K562 (cell line): ENCODE data around the gene MGST1. TPM values are rescaled to one million over a fixed set of nuclear protein-coding genes. Genes with fewer than 3 reads are reported as not detected.

Experiments used
- ATAC-seq: fragments of 200-7000 bp; cut with Tn5 transposase; 3 replicates; pipeline ENCODE4 v1.9.1; 2020; ENCODE audit warnings: moderate library complexity
- BruUV-seq: library from RNA; stranded (reverse); fragments of 400-500 nt; replicated peaks from 2 replicates; lab custom pipeline; 2021; lab: Mats Ljungman, UMichigan
- CTCF ChIA-PET: fragments of 300-600 bp; formaldehyde crosslinking; extraction: SDS; loops from one replicate; lab custom pipeline; 2021; ENCODE audit warnings: low intra/inter-chr PET ratio; lab: Yijun Ruan, JAX
- POLR2A ChIA-PET: fragments of 300-600, 350-650 bp; sonication (Branson Sonifier 250); formaldehyde crosslinking; extraction: SDS; loops from one replicate; lab custom pipeline; 2021; ENCODE audit warnings: antibody characterized with exemption, inconsistent platforms; lab: Yijun Ruan, JAX
- DNase-seq, 4 experiments: peaks; one replicate each; pipeline versions ENCODE4 v3.0.0 to v3.0.0-alpha.2; 2011 to 2018; ENCODE audit warnings: low spot score in 3 of 4, mixed read lengths in 3 of 4; ENCODE audit errors: extremely low read depth in 1 of 4
- FAIRE-seq: peaks from 2 replicates; lab custom pipeline; 2011; peaks lifted over from hg19 to GRCh38; lab: Jason Lieb, UNC
- H2AFZ ChIP-seq: 2 replicates; pipeline ENCODE4 v1.6.0; 2011; ENCODE audit warnings: low read depth, low read length, control low read depth, inconsistent platforms
- H3K27ac ChIP-seq: fragments of 200-600 bp; 3 replicates; pipeline ENCODE4 v1.8.0; 2011; ENCODE audit warnings: low read depth, mild to moderate bottlenecking, control low read depth, inconsistent platforms, low read length, moderate library complexity, mixed read lengths; ENCODE audit errors: extremely low read depth
- H3K27me3 ChIP-seq, 2 experiments: fragments of 300-600 bp in 1 of 2; 2 replicates in 1 of 2; 3 replicates in 1 of 2; pipeline versions ENCODE4 v1.6.0 to v1.8.0; 2011; ENCODE audit warnings: inconsistent platforms in 2 of 2, low read length in 2 of 2, mild to moderate bottlenecking in 1 of 2, mixed read lengths in 1 of 2, moderate library complexity in 1 of 2; ENCODE audit not compliant: control insufficient read depth in 2 of 2, insufficient read depth in 2 of 2
- H3K36me3 ChIP-seq: fragments of 300-600 bp; 3 replicates; pipeline ENCODE4 v1.8.0; 2011; ENCODE audit warnings: mild to moderate bottlenecking, low read length, inconsistent platforms; ENCODE audit not compliant: control insufficient read depth, insufficient read depth
- H3K4me1 ChIP-seq, 2 experiments: fragments of 200-600 bp in 1 of 2; replicated peaks in 1 of 2; 2 replicates in 1 of 2; 3 replicates in 1 of 2; pipeline versions ENCODE4 v1.5.1 to v1.8.0; 2011; ENCODE audit warnings: inconsistent platforms in 2 of 2, low read length in 2 of 2, mild to moderate bottlenecking in 1 of 2, mixed read lengths in 1 of 2, moderate library complexity in 1 of 2; ENCODE audit not compliant: control insufficient read depth in 2 of 2, insufficient read depth in 2 of 2
- H3K4me2 ChIP-seq: 2 replicates; pipeline ENCODE4 v1.6.1; 2011; ENCODE audit warnings: low read length, control low read depth, inconsistent platforms, mixed read lengths; ENCODE audit not compliant: insufficient read depth
- H3K4me3 ChIP-seq: fragments of 200-600 bp; sonication (generic), shearing (Covaris generic); 2 replicates; pipeline ENCODE4 v1.5.1; 2016; ENCODE audit warnings: control low read depth, inconsistent platforms
- H3K79me2 ChIP-seq: fragments of 200-600 bp; 3 replicates; pipeline ENCODE4 v1.8.0; 2011; ENCODE audit warnings: low read length, inconsistent platforms; ENCODE audit not compliant: control insufficient read depth, insufficient read depth
- H3K9ac ChIP-seq, 2 experiments: 2 replicates each; pipeline versions ENCODE4 v1.6.0 to v1.6.1; 2011; ENCODE audit warnings: low read depth in 2 of 2, low read length in 2 of 2, control low read depth in 1 of 2, inconsistent platforms in 1 of 2, mild to moderate bottlenecking in 1 of 2, mixed read lengths in 1 of 2; ENCODE audit not compliant: insufficient read depth in 1 of 2
- H3K9me1 ChIP-seq: one replicate; pipeline ENCODE4 v1.6.0; 2011; ENCODE audit warnings: inconsistent platforms, mild to moderate bottlenecking, low read length, moderate library complexity; ENCODE audit not compliant: control insufficient read depth, insufficient read depth
- H3K9me3 ChIP-seq: replicated peaks from 2 replicates; pipeline ENCODE4 v1.5.1; 2011; ENCODE audit warnings: low read depth, low read length, inconsistent platforms; ENCODE audit not compliant: control insufficient read depth, insufficient read depth
- H4K20me1 ChIP-seq: replicated peaks from 2 replicates; pipeline ENCODE4 v1.6.1; 2011; ENCODE audit warnings: low read length, inconsistent platforms, mixed read lengths; ENCODE audit not compliant: control insufficient read depth, insufficient read depth
- ASH1L ChIP-seq: fragments of 450-650 bp; IDR thresholded peaks from 2 replicates; pipeline ENCODE4 v1.6.1; 2018; ENCODE audit warnings: borderline replicate concordance, mild to moderate bottlenecking, low read depth; ENCODE audit not compliant: partially characterized antibody
- DACH1 ChIP-seq: fragments of 450-650 bp; IDR thresholded peaks from 2 replicates; pipeline ENCODE4 v1.6.1; 2018; ENCODE audit not compliant: partially characterized antibody
- EWSR1 ChIP-seq: fragments of 450-650 bp; IDR thresholded peaks from 2 replicates; pipeline ENCODE4 v1.6.1; 2018; ENCODE audit warnings: borderline replicate concordance, mild to moderate bottlenecking, low read depth, moderate library complexity; ENCODE audit not compliant: partially characterized antibody
- MXI1 ChIP-seq: IDR thresholded peaks from 2 replicates; pipeline ENCODE4 v1.6.1; 2011; ENCODE audit warnings: low read depth, mild to moderate bottlenecking, improper control_type of control experiment, low read length
- U2AF2 ChIP-seq: fragments of 200-400 bp; formaldehyde crosslinking; optimal IDR thresholded peaks from 2 replicates; pipeline ENCODE3; 2017; ENCODE audit warnings: low read depth, mild to moderate bottlenecking, low read length
- ZNF224 ChIP-seq: sonication (generic); formaldehyde crosslinking; IDR thresholded peaks from 2 replicates; pipeline ENCODE4 v1.8.0; 2022; ENCODE audit warnings: mild to moderate bottlenecking, missing genetic modification reagents
- WGBS: fragments of 100-300 bp; shearing (Covaris generic); methylation state at CpG from one replicate; pipeline ENCODE4 v1.1.6; 2016; ENCODE audit warnings: low coverage, mixed read lengths; ENCODE audit not compliant: insufficient coverage; ENCODE audit errors: missing lambda C conversion rate; 5-methylcytosine and 5-hydroxymethylcytosine counted together
- in situ Hi-C: fragments of 300-500 bp; cut with MboI; formaldehyde crosslinking; loops from 4 replicates; pipeline ENCODE4 v1.15.0; 2018; ENCODE audit warnings: inconsistent platforms, mixed read lengths
- intact Hi-C: fragments of 100-400 bp; cut with micrococcal nuclease; formaldehyde crosslinking; loops from 2 replicates; pipeline ENCODE4 v1.14.2; 2022
- polyA plus RNA-seq, 8 experiments: library from polyadenylated mRNA; depleted of rRNA in 4 of 8; stranded (reverse) in 5 of 8; unstranded in 3 of 8; fragments of >200 nt; fragmentation: Nextera tagmentation in 2 of 8; fragmentation: Illumina TruSeq in 1 of 8; extraction: Ambion mirVana in 2 of 8; extraction: Trizol in 1 of 8; gene quantifications; 2 replicates each; pipeline versions ENCODE4 v1.2.1 to v1.2.3, GENCODE V29; 2011 to 2014; ENCODE audit warnings: inconsistent platforms in 1 of 8, missing spikeins in 1 of 8
- total RNA-seq, 7 experiments: library from RNA; depleted of rRNA in 6 of 7; stranded (reverse); fragments of >200 nt in 6 of 7; fragmentation: Illumina TruSeq in 2 of 7; extraction: Trizol in 2 of 7; gene quantifications; 2 replicates each; pipeline versions ENCODE4 v1.2.1 to v1.2.3, GENCODE V29; 2011 to 2021; ENCODE audit warnings: low replicate concordance in 1 of 7
- TF ChIP-seq, protein P1 (sequence below): sonication (generic); formaldehyde crosslinking; IDR thresholded peaks from 2 replicates; pipeline ENCODE4 v1.8.0; 2022; ENCODE audit warnings: mild to moderate bottlenecking, missing genetic modification reagents
- TF ChIP-seq, protein P2 (sequence below): fragments of 250-450 bp; sonication (Bioruptor Pico); IDR thresholded peaks from 2 replicates; pipeline ENCODE4 v1.8.0; 2022; ENCODE audit warnings: moderate library complexity, mild to moderate bottlenecking, inconsistent platforms
- TF ChIP-seq, protein P3 (sequence below): fragments of 250-450 bp; sonication (Bioruptor Pico); IDR thresholded peaks from 2 replicates; pipeline ENCODE4 v1.8.0; 2022; ENCODE audit warnings: moderate library complexity, mild to moderate bottlenecking, inconsistent platforms

Gene MGST1
- total and polyA plus RNA-seq, 9 of the 15 experiments (the other 6 are each of a cell fraction or from before 2014, with no cell fraction given): 12.1 to 190 (median 73.3) TPM

DNA sequence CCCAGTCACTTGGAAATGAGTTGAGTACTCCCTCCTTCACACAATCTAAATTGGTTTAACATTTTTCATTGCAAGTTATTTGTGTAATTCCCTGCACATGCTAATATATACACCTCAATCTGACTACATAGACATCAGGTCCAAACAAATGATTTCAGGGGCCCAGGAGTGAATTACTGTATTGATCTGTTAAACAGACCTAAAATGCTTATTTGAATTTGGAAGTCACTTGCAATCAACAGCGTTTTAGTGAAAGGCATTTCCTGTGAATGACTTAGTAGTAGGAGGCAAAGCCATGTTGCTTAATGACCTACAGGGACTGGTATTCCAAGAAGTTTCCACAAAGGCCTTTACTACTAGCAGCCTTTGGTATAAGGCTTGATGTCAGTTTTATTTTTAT, 47.3 kb upstream of the MGST1 start (continued):
- TF ChIP-seq, protein P1, sequence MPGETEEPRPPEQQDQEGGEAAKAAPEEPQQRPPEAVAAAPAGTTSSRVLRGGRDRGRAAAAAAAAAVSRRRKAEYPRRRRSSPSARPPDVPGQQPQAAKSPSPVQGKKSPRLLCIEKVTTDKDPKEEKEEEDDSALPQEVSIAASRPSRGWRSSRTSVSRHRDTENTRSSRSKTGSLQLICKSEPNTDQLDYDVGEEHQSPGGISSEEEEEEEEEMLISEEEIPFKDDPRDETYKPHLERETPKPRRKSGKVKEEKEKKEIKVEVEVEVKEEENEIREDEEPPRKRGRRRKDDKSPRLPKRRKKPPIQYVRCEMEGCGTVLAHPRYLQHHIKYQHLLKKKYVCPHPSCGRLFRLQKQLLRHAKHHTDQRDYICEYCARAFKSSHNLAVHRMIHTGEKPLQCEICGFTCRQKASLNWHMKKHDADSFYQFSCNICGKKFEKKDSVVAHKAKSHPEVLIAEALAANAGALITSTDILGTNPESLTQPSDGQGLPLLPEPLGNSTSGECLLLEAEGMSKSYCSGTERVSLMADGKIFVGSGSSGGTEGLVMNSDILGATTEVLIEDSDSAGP (CRISPR knock-in tag): no peak
- no peak for TF ChIP-seq U2AF2
- TF ChIP-seq MXI1: no peak
- TF ChIP-seq, protein P2, sequence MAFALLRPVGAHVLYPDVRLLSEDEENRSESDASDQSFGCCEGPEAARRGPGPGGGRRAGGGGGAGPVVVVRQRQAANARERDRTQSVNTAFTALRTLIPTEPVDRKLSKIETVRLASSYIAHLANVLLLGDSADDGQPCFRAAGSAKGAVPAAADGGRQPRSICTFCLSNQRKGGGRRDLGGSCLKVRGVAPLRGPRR (CRISPR knock-in tag): no peak
- TF ChIP-seq, protein P3, sequence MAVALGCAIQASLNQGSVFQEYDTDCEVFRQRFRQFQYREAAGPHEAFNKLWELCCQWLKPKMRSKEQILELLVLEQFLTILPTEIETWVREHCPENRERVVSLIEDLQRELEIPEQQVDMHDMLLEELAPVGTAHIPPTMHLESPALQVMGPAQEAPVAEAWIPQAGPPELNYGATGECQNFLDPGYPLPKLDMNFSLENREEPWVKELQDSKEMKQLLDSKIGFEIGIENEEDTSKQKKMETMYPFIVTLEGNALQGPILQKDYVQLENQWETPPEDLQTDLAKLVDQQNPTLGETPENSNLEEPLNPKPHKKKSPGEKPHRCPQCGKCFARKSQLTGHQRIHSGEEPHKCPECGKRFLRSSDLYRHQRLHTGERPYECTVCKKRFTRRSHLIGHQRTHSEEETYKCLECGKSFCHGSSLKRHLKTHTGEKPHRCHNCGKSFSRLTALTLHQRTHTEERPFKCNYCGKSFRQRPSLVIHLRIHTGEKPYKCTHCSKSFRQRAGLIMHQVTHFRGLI (CRISPR knock-in tag): no peak
- TF ChIP-seq DACH1: no peak
- TF ChIP-seq ASH1L: no peak

DNA sequence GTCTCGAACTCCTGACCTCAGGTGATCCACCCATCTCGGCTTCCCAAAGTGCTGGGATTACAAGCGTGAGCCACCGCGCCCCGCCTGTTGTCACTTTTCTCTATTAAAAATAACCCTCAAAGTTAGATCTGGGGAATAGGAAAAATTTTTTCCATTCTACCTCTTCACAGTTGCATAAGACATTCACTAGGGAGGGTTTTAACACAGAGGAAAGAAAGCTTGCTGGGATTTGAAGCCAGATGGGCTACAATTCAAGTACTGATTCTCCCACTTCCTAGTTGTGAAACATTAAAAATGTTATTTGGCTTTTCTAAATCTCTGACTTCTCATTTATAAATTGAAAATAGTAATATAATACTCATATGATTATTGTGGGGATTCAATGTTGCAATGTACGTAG, 46.7 kb upstream of the MGST1 start:
- FAIRE-seq: no peak
- H3K4me3 ChIP-seq: no peak overlapping the region
- WGBS: 0% methylated on average over 5 of the region's 7 CpGs

More for the DNA sequence above, 46.7 kb upstream of the MGST1 start:
- no peak overlapping the region for H3K27ac ChIP-seq
- no peak overlapping the region for H3K9ac ChIP-seq
- no peaks in the 10 kb centered on the region for H3K27me3 ChIP-seq
- POLR2A ChIA-PET: no interaction called here
- TF ChIP-seq ZNF224 (no peak), EWSR1 (no peak)
- ATAC-seq (no peak), DNase-seq (no peak)
- no peak overlapping the region for H3K4me2 ChIP-seq
- H2AFZ ChIP-seq: no peak overlapping the region
- no peaks in the 10 kb centered on the region for H3K9me3 ChIP-seq
- in situ Hi-C loops (no loop called here), intact Hi-C loops (no loop called here)
- CTCF ChIA-PET: no interaction called here
- H3K79me2 ChIP-seq: no peaks in the 10 kb centered on the region
- H3K36me3 ChIP-seq: no peaks in the 10 kb centered on the region
- no peaks in the 10 kb centered on the region for H3K4me1 ChIP-seq
- no TSS peak for BruUV-seq
- no peaks in the 10 kb centered on the region for H4K20me1 ChIP-seq
- no peaks in the 10 kb centered on the region for H3K9me1 ChIP-seq
